Neuron (in vitro differentiated cells): ENCODE measurements around the gene TRPT1.
A peak's percentile ranks its signal among the peaks of the same experiment; 100 is the strongest.
"Not testable (repeated sequence)": the region's sequence is repeated elsewhere in the genome, so short reads cannot be mapped to it uniquely, and the experiment has no call there.

ENCODE experiments used
- H2AFZ ChIP-seq: one replicate; pipeline ENCODE4 v1.6.1; 2013; ENCODE audit warnings: low read depth, mild to moderate bottlenecking, inconsistent platforms, low read length, moderate library complexity
- H3K27me3 ChIP-seq: one replicate; pipeline ENCODE4 v1.6.1; 2013; ENCODE audit warnings: low read length; ENCODE audit not compliant: insufficient read depth
- H3K36me3 ChIP-seq: one replicate; pipeline ENCODE4 v1.6.1; 2013; ENCODE audit warnings: low read length; ENCODE audit not compliant: insufficient read depth
- H3K4me1 ChIP-seq: one replicate; pipeline ENCODE4 v1.6.1; 2013; ENCODE audit warnings: low read length; ENCODE audit not compliant: insufficient read depth
- H3K4me3 ChIP-seq: 2 replicates; pipeline ENCODE4 v1.5.1; 2013; ENCODE audit warnings: mild to moderate bottlenecking, low read length, moderate library complexity
- H3K9me3 ChIP-seq: one replicate; pipeline ENCODE4 v1.6.1; 2013; ENCODE audit warnings: low read length

Gene TRPT1

DNA sequence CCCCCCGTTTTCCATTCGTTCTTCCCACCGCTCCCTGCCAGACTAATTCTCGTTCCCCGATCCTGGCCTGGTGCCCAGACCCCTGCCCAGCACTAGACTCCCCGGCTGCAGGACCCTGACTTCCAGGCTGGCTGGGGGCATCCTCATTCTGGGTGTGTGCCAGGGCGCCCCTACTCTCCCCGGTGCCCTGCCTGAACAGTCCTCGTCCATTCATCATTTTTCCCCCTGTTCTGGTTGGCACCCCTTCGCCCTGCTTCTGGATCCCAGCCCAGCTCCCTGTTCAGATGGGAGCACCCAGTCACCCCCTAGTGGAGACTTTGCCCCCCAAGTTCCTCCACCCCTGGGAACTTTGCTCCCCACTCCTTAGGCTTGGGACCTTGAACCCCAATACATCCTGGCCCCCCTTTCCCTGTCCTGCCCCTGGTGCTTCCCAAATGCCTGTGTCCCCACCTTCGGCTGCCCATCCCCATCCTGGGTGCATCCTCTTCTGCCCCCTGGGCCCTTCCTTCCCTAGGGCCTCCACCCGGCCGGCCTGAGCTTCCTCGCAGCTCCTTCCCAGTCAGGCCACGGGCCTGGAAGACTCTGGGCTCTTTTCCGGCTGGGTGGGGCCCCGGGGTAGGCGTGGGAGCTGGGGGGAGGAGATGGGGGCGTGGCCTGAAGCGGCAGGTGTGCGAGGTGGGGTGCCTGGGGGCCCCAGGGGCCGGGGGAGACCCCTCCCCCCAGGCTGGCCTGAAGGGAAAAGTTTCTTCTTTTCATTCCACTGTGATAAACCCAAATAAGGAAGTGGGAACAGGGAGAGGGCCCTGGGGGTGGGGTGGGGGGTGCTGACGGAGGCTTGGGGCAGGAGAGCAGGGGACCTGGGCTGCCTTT lies 26.3 kb upstream of the TRPT1 start:
- Histone ChIP-seq H3K4me1 (peaks cover 33% of the 10 kb centered on the region), H3K36me3 (peaks cover 11% of the 10 kb centered on the region), H3K9me3 (no peaks in the 10 kb centered on the region), H3K27me3 (no peaks in the 10 kb centered on the region), H3K4me3 (peak overlapping the region; percentile 55), H2AFZ (peak overlapping the region; percentile 69)

DNA sequence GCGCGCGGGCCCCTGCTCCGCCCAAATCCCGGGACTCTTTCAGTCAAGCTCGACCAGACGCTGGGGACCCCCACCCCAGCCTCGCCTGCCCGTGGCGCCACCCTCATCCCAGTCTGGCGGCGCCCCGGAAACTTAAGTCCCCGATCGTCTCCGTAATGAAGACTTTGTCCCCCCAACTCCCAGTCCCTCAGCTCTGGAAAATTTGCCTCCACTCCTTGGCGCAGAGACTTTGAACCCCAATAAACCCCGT lies 25.7 kb upstream of the TRPT1 start:
- peaks cover 11% of the 10 kb centered on the region for H3K36me3 ChIP-seq
- H3K4me3 ChIP-seq: peak overlapping the region; percentile 55
- H3K4me1 ChIP-seq: peaks cover 36% of the 10 kb centered on the region
- no peaks in the 10 kb centered on the region for H3K9me3 ChIP-seq
- no peaks in the 10 kb centered on the region for H3K27me3 ChIP-seq
- H2AFZ ChIP-seq: peak overlapping the region; percentile 69

DNA sequence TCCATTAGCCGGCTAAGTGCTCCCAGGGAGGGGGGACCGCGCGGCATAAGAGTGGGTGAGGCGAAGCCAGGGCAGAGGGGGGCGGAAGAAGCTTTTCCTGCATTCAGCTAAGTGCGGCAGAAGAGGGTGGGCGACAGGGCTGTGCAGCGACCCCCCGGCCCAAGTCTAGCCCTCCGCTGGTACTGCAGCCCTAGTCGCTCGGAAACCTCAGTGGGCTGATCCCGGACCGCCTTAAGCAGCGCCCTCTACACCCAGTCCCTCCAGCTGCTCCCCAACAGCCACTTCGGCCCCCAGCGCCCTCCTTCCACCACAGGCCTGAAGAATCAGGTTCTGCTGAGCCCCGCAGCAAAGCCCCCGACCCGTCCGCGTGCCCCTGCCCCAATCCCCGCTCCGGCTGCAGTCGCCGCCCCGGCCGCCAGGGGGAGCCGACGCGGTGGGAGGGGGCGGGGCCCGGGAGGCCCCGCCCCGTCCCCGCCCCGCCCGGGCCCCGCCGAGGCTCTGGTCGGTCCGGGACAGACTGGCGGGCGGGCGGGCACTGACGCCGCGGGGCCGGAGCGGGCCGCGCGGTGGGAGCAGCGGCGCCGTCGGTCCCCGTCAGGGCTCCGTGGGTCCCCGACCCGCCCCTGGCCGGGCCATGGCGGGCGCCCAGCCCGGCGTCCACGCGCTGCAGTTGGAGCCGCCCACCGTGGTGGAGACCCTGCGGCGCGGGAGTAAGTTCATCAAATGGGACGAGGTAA lies 25.2 kb upstream of the TRPT1 start, which contains the start of gene PLCB3:
Gene PLCB3, plus strand, starts transcription at position 515 of the 737 bp plus-strand sequence. Its CDS starts 120 bp downstream, at position 635.
- Histone ChIP-seq H3K9me3 (no peaks in the 10 kb centered on the region), H2AFZ (peak within 1 kb of the TSS; percentile 71), H3K27me3 (no peaks in the 10 kb centered on the region), H3K36me3 (peaks cover 6% of the 10 kb centered on the region), H3K4me1 (peaks cover 36% of the 10 kb centered on the region), H3K4me3 (peak within 1 kb of the TSS; percentile 55)

DNA sequence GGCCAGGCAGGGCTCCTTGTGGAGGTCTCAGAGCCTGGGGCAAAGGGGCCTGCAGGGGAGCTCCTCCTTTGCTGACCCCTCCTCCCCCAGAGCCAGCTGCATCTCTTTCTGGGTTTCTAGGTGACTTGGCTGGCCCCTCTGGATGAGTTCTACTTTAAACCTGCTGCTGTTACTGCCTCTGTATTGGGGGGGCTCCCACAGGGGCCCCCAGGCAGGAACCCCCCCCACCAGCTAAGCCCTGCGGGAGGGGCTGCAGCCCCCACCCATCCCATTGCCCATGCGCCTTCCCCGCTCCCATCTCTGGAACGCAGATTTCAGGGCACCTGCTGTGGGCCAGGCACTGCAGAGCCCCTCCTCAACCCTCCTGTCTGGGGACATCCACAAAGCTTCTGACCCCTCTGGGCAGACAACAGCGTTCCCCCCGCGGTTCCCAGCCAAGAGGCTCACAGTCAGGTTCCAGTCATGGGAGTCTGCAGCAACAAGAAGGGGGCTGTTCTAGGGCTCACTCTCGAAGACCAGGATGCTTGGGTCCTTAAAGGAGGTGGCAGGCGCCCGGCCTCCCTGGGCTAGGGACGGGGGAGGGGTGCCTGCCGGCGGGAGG lies 24.5 kb upstream of the TRPT1 start:
- Histone ChIP-seq H3K4me3 (peak overlapping the region; percentile 55), H3K27me3 (no peaks in the 10 kb centered on the region), H2AFZ (peak overlapping the region; percentile 71), H3K36me3 (no peaks in the 10 kb centered on the region), H3K4me1 (peaks cover 39% of the 10 kb centered on the region), H3K9me3 (no peaks in the 10 kb centered on the region)

DNA sequence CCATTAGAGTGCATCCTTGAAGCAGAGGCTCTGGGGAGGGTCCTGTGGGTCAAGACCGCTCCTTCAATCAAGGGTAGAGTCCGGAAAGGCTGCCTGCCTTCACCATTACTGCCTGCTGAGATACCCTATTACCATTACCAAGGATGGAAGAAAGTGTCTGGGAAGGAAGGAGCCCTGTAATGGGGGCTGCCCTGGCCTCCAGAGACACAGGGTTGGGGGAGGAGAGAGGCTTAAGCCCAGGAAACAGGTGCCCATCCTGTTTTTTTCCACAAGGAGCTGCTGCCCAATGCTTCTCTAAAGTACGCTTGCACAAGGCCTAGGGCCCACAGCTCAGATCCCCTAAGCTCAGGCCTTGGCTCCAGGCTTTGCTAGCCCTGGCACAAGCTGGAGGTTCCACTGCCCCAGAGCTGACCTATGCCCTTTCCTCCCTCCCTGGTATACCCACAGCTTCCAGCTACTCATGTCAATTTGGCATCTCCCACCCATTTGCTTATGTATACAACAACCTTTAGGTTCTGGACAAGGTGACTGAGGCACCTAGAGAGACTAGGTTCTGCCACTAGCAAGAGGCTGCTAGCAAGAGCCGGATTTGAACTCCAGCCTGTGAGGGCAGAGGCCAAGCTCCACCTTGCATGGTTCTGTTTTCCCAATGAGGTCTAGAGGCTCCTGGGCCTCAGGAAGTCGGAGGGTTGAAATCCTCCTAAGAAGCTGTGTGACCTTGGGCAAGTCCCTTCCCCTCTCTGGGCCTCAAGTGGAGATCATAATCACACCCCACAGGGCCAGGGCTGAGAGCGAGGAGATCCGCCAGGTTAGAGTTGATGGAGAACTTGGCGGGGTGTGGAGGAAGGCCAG lies 23.8 kb upstream of the TRPT1 start:
- no peak overlapping the region for H2AFZ ChIP-seq
- H3K4me3 ChIP-seq: no peak overlapping the region
- H3K27me3 ChIP-seq: no peaks in the 10 kb centered on the region
- H3K36me3 ChIP-seq: no peaks in the 10 kb centered on the region
- H3K9me3 ChIP-seq: no peaks in the 10 kb centered on the region
- peaks cover 46% of the 10 kb centered on the region for H3K4me1 ChIP-seq

DNA sequence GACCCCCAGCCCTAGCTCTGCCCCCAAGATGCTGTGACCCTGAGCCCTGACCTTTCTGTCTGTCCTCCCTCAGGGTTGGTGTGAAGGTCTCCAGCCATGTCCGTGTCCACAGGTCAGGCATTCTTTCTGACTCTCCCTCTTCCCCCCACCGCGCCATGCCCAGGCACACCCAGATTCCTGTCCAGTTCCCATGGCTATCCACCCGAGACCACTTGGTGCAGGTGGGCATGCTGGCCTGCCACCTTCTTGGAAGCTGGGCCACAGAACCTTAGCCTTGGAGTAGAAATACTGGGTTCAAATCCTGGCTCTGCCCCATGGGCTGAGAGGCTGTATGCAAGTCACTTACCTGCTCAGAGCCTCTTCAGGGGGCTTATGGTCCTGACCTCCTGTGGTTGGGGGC lies 23.1 kb upstream of the TRPT1 start:
- Histone ChIP-seq H2AFZ (no peak overlapping the region), H3K36me3 (peaks cover 3% of the 10 kb centered on the region), H3K27me3 (no peaks in the 10 kb centered on the region), H3K4me1 (peaks cover 46% of the 10 kb centered on the region), H3K4me3 (no peak overlapping the region), H3K9me3 (no peaks in the 10 kb centered on the region)

DNA sequence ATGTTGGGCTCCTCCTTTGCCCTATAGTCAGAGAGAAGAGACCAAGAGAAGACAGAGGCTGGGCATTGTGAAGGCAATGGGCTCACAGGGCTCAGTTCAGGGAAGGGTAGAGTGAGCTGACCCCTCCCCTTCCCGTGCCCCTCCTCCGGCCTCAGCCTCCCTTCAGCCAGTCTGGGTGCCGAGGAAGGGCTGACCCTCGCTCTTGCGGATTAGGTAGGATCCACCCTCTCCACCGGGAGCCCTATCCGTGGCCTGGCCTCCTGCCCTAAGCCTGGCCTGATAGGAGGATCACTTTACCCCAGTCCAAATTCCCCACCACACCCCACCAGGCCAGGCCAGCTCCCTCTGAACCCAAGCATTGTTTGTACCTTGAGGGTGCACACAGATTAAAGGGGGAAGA lies 22.6 kb upstream of the TRPT1 start:
- Histone ChIP-seq H3K36me3 (peaks cover 7% of the 10 kb centered on the region), H3K4me3 (no peak overlapping the region)

DNA sequence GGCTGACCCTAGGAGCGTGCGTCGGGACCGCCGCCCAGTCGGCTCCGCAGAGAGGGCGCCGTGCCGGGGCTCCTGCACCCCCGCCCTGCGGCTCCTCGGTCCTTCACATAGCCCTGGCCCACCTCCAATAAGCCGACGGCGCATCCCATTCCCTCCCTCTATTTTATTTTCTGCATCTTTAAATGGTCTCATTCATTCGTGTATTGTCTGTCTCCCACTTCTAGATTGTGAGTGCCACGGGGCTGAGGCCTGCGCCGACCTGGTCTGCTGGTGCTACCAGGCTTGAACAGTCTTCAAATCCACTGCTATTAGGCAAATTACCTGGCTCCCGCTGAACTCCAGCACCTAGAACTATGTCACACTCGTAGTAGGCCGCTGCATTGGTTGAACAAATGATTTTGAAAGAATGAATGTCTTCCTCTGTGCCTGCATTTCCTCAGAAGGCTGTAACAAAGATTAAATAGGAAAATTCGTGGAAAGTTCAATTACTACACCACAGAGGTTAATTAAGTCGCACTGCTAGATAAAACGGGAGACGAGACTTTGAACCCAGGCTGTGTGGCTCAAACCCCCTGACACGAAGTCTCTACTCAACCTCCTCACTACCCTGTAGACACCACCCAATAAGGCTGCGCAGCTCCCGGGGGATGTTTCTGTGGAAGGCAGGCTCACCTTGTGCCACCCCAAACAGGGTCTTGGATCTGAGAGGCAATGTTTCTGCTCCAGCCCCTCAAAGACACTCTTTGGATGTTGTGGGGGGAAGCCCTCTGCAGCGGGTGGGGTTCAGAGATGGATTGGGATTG lies 21.9 kb upstream of the TRPT1 start:
- H3K27me3 ChIP-seq: no peaks in the 10 kb centered on the region
- peaks cover 48% of the 10 kb centered on the region for H3K4me1 ChIP-seq
- peak overlapping the region; percentile 68 for H3K4me3 ChIP-seq
- H3K9me3 ChIP-seq: no peaks in the 10 kb centered on the region
- H3K36me3 ChIP-seq: peaks cover 14% of the 10 kb centered on the region
- H2AFZ ChIP-seq: peak overlapping the region; percentile 32

More for the DNA sequence above, 22.6 kb upstream of the TRPT1 start:
- Histone ChIP-seq H3K9me3 (no peaks in the 10 kb centered on the region), H2AFZ (no peak overlapping the region), H3K4me1 (peaks cover 46% of the 10 kb centered on the region), H3K27me3 (no peaks in the 10 kb centered on the region)

DNA sequence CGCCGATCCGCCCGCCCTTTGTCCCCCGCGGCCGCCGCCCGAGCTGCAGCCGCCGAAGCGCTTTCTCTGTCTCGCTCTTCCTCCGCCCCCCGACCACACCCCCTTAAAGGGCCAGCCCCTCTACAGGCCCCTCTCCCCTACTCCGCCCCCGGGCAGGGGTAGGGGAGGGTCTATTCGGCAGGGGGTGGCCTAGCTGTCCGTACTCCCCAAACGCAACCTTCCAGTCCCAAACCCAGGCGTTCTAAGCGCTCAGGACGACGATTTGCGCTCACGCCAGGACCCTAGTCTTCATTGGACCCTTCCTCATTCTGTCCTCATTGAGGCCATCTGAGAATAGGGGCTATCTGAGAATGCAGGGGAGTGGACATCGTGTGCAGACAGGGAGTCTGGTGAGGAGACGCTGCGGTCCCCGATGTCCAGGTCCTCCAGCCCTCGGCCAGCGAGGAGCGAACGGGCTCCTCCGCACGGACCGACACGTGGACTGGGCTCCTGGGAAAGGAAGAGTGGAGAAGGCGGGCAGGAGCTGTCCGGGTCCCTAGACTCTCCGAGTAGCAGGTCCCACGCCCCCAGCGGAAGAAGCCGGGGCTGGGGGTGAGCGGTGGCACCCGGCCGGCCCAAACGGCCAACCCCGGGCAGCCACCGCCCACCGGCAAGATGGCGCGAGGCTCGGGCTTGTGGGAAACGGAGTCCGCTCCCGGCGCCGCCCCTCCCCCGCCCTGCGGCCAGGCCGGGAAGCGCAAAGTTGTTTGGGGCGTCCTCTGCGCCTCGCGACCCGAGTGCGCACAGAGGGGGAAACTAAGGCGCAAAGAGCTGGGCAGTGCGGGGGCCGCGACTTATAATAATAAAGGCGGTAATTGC lies 21.1 kb upstream of the TRPT1 start, which contains the start of gene PPP1R14B:
Gene PPP1R14B, minus strand, starts transcription at position 73 of the 858 bp plus-strand sequence. CDS start 270 bp downstream, outside the sequence.
- peak within 1 kb of the TSS; percentile 85 for H3K4me3 ChIP-seq
- H2AFZ ChIP-seq: peak within 1 kb of the TSS; percentile 32
- H3K27me3 ChIP-seq: no peaks in the 10 kb centered on the region
- peaks cover 15% of the 10 kb centered on the region for H3K36me3 ChIP-seq
- no peaks in the 10 kb centered on the region for H3K9me3 ChIP-seq
- peaks cover 51% of the 10 kb centered on the region for H3K4me1 ChIP-seq

DNA sequence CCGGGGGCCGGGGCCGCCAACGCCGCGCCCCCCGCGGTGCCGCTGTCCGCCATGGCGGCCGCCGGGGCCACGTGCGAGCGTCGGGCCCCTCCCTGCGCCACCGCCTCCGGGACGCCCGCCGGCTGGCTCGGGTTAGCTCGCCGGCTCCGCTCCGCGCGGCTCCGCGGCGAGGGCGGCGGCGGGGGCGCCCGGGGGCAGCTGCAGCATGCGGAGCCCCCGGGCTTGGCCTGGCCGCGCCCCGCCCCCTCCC lies 20.6 kb upstream of the TRPT1 start:
- not testable (repeated sequence) for H2AFZ ChIP-seq, H3K27me3 ChIP-seq, H3K9me3 ChIP-seq
- Histone ChIP-seq H3K4me1 (peaks cover 48% of the 10 kb centered on the region), H3K4me3 (peak overlapping the region; percentile 85), H3K36me3 (peaks cover 15% of the 10 kb centered on the region)

DNA sequence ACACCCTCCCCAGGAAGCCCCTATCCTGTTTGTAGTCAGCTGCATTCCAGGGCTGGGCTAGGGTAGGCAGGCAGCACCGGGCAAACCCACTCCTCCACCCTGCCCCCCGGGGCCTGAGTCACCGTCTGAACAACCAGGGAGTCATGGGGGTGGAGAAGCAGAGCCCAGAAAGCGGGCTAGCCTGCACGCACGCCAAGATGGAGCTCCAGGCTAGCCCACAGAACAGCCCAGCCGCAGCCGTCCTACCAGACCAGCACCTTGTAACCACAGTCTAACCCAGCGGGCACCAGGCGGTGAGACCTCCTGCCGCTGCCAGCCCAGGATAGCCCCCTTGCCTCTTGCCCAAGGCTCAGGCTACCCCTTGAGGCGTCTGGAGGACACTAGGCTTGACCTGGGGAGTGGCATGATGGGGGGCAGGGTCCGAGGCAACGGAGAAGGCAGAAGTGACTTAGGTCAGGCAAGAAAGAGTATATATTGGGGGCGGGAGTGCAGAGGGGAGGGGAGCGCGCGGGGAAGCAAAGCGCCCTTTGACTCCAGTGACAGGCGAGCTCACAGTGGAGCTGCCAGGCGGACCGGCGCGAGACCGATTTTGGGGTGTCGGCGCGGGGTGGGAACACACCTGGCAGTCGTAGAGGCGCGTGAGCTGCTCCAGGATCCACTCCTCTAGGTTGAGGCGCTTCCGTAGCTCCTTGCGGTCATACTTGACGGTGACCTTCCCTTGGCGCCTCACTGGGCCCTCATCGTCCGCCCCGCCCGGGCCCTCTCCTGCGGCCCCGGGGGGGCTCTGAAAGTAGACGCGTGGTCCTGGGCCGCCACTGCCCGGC lies 20.0 kb upstream of the TRPT1 start:
- no peak overlapping the region for H2AFZ ChIP-seq

More for the DNA sequence above, 20.0 kb upstream of the TRPT1 start:
- Histone ChIP-seq H3K27me3 (no peaks in the 10 kb centered on the region), H3K9me3 (no peaks in the 10 kb centered on the region), H3K36me3 (peaks cover 15% of the 10 kb centered on the region), H3K4me1 (peaks cover 47% of the 10 kb centered on the region), H3K4me3 (peak overlapping the region; percentile 85)
